Cardiac muscle cell (in vitro differentiated cells and primary cell): ENCODE measurements around the gene CCDC88C. TPM values are rescaled to one million over a fixed set of nuclear protein-coding genes. Genes with fewer than 3 reads are reported as not detected.
"Not testable (repeated sequence)": the region's sequence is repeated elsewhere in the genome, so short reads cannot be mapped to it uniquely, and the experiment has no call there.

Source experiments
- DNase-seq, 2 donors: peaks; one replicate each; pipeline versions ENCODE4 v3.0.0 to v3.0.0-alpha.2; 2010 to 2017; ENCODE audit warnings: low read depth in 1 of 2, low spot score in 1 of 2
- H3K27ac ChIP-seq: fragments of 200-600 bp; sonication (generic); 2 replicates; pipeline ENCODE4 v1.5.1; 2016
- H3K27me3 ChIP-seq: fragments of 200-600 bp; sonication (generic); 2 replicates; pipeline ENCODE4 v1.6.0; 2016; ENCODE audit warnings: control low read depth
- H3K36me3 ChIP-seq: fragments of 200-600 bp; sonication (generic); 2 replicates; pipeline ENCODE4 v1.5.1; 2016; ENCODE audit warnings: control low read depth
- H3K4me1 ChIP-seq: fragments of 200-600 bp; sonication (generic); 2 replicates; pipeline ENCODE4 v1.8.1; 2017; ENCODE audit warnings: low read depth, mild to moderate bottlenecking, mixed run types
- H3K4me3 ChIP-seq: fragments of 200-600 bp; sonication (generic); 2 replicates; pipeline ENCODE4 v1.5.1; 2016; ENCODE audit warnings: mild to moderate bottlenecking
- H3K9me3 ChIP-seq: fragments of 200-600 bp; sonication (generic); 2 replicates; pipeline ENCODE4 v1.5.1; 2017; ENCODE audit warnings: low read depth, mild to moderate bottlenecking, control low read depth
- CTCF ChIP-seq: IDR thresholded peaks from 2 replicates; pipeline ENCODE4 v1.5.1; 2012; ENCODE audit warnings: low read depth, mild to moderate bottlenecking, low read length
- polyA plus RNA-seq: library from polyadenylated mRNA; unstranded; fragments of >200 nt; fragmentation: Nextera tagmentation; extraction: Ambion mirVana; gene quantifications from 2 replicates; pipeline ENCODE4 v1.2.1, GENCODE V29; 2016
- total RNA-seq: library from RNA; depleted of rRNA; stranded (reverse); fragments of >200 nt; gene quantifications from 2 replicates; pipeline ENCODE4 v1.2.3, GENCODE V29; 2016

Gene CCDC88C
- total and polyA plus RNA-seq, 2 experiments from 2014 or later: 0.49 to 1.2 TPM

GRCh38 chr14:91414475-91414833 lies 3.2 kb downstream of the CCDC88C start:
- peaks cover 81% of the 10 kb centered on the region for H3K27me3 ChIP-seq
- TF ChIP-seq CTCF: no peak
- no peaks in the 10 kb centered on the region for H3K9me3 ChIP-seq
- no peak for DNase-seq
- no peaks in the 10 kb centered on the region for H3K36me3 ChIP-seq
- no peak overlapping the region for H3K27ac ChIP-seq
- no peaks in the 10 kb centered on the region for H3K4me1 ChIP-seq
- no peak overlapping the region for H3K4me3 ChIP-seq

GRCh38 chr14:91413547-91414474 lies 3.8 kb downstream of the CCDC88C start:
- Histone ChIP-seq H3K36me3 (no peaks in the 10 kb centered on the region), H3K9me3 (no peaks in the 10 kb centered on the region), H3K27ac (no peak overlapping the region), H3K27me3 (peaks cover 75% of the 10 kb centered on the region), H3K4me1 (no peaks in the 10 kb centered on the region), H3K4me3 (no peak overlapping the region)
- no peak for TF ChIP-seq CTCF
- no peak for DNase-seq

- no peaks in the 10 kb centered on the region for H3K4me1 ChIP-seq
- H3K36me3 ChIP-seq: no peaks in the 10 kb centered on the region
- no peaks in the 10 kb centered on the region for H3K9me3 ChIP-seq
- no peak for TF ChIP-seq CTCF
- no peak overlapping the region for H3K4me3 ChIP-seq
- H3K27me3 ChIP-seq: peaks cover 75% of the 10 kb centered on the region
- no peak overlapping the region for H3K27ac ChIP-seq
- DNase-seq: no peak
These were observed 4.7 kb downstream of the CCDC88C start for GRCh38 chr14:91412939-91413338.

- peaks cover 66% of the 10 kb centered on the region for H3K27me3 ChIP-seq
- TF ChIP-seq CTCF: no peak
- DNase-seq: no peak
These were observed 6.7 kb downstream of the CCDC88C start for GRCh38 chr14:91410771-91411536.

GRCh38 chr14:91409928-91410718 lies 7.5 kb downstream of the CCDC88C start:
- Histone ChIP-seq H3K9me3 (no peaks in the 10 kb centered on the region), H3K4me3 (no peak overlapping the region), H3K36me3 (no peaks in the 10 kb centered on the region), H3K27ac (no peak overlapping the region), H3K4me1 (no peaks in the 10 kb centered on the region), H3K27me3 (peaks cover 62% of the 10 kb centered on the region)
- DNase-seq: no peak
- TF ChIP-seq CTCF: no peak

More at GRCh38 chr14:91410771-91411536, 6.7 kb downstream of the CCDC88C start:
- H3K36me3 ChIP-seq: no peaks in the 10 kb centered on the region
- no peak overlapping the region for H3K4me3 ChIP-seq
- no peak overlapping the region for H3K27ac ChIP-seq
- no peaks in the 10 kb centered on the region for H3K4me1 ChIP-seq
- H3K9me3 ChIP-seq: no peaks in the 10 kb centered on the region

- not testable (repeated sequence) for H3K4me3 ChIP-seq, H3K27ac ChIP-seq, H3K36me3 ChIP-seq, H3K9me3 ChIP-seq, H3K4me1 ChIP-seq, DNase-seq
- H3K27me3 ChIP-seq: peaks cover 53% of the 10 kb centered on the region
These were observed 8.4 kb downstream of the CCDC88C start for GRCh38 chr14:91409240-91409639.
